NCI-H69 (cell line): ENCODE results near the gene RAPGEF2.

Source experiments
- DNase-seq: peaks from one replicate; lab custom pipeline; 2025; lab: John Stamatoyannopoulos, UW

Gene RAPGEF2

GRCh38 chr4:159197885-159198269 is 95.0 kb downstream of the RAPGEF2 start:
- DNase-seq = no peak

- DNase-seq = no peak
These were observed 96.9 kb downstream of the RAPGEF2 start for GRCh38 chr4:159199826-159200225.

- peak; percentile 14 for DNase-seq
These were observed 98.3 kb downstream of the RAPGEF2 start for GRCh38 chr4:159201168-159201567.

GRCh38 chr4:159204566-159204965 is 101.7 kb downstream of the RAPGEF2 start:
- DNase-seq = no peak

- no peak for DNase-seq
These were observed 102.6 kb downstream of the RAPGEF2 start for GRCh38 chr4:159205466-159205865.

- DNase-seq = no peak
These were observed 103.6 kb downstream of the RAPGEF2 start for GRCh38 chr4:159206427-159206871.

- DNase-seq = no peak
These were observed 106.4 kb downstream of the RAPGEF2 start for GRCh38 chr4:159209249-159209648.

GRCh38 chr4:159210975-159211374 is 108.1 kb downstream of the RAPGEF2 start:
- peak; percentile 12 for DNase-seq

- DNase-seq = no peak
These were observed 109.9 kb downstream of the RAPGEF2 start for GRCh38 chr4:159212675-159213293.

- no peak for DNase-seq
These were observed 114.0 kb downstream of the RAPGEF2 start for GRCh38 chr4:159216834-159217233.

- no peak for DNase-seq
These were observed 117.0 kb downstream of the RAPGEF2 start for GRCh38 chr4:159219862-159220261.

GRCh38 chr4:159220353-159220752 is 117.5 kb downstream of the RAPGEF2 start:
- DNase-seq = no peak

- DNase-seq = no peak
These were observed 118.4 kb downstream of the RAPGEF2 start for GRCh38 chr4:159221280-159221679.

GRCh38 chr4:159222043-159222552 is 119.2 kb downstream of the RAPGEF2 start:
- no peak for DNase-seq

- DNase-seq = no peak
These were observed 121.5 kb downstream of the RAPGEF2 start for GRCh38 chr4:159224408-159224807.

GRCh38 chr4:159227378-159227777 is 124.5 kb downstream of the RAPGEF2 start:
- DNase-seq = peak; percentile 74

GRCh38 chr4:159227984-159228383 is 125.1 kb downstream of the RAPGEF2 start:
- DNase-seq = peak; percentile 52

- no peak for DNase-seq
These were observed 126.3 kb downstream of the RAPGEF2 start for GRCh38 chr4:159229164-159229563.

- no peak for DNase-seq
These were observed 129.7 kb downstream of the RAPGEF2 start for GRCh38 chr4:159232465-159233106.

- no peak for DNase-seq
These were observed 133.0 kb downstream of the RAPGEF2 start for GRCh38 chr4:159235779-159236368.

GRCh38 chr4:159237975-159238374 is 135.1 kb downstream of the RAPGEF2 start:
- no peak for DNase-seq

GRCh38 chr4:159238631-159239030 is 135.8 kb downstream of the RAPGEF2 start:
- DNase-seq = no peak

- no peak for DNase-seq
These were observed 136.8 kb downstream of the RAPGEF2 start for GRCh38 chr4:159239629-159240028.
